NCI-H1092 treated with DMSO at 0.1 percent for 48 hours (cell line): ENCODE results near the gene SH2D3A.
"Not testable (repeated sequence)": the region's sequence is repeated elsewhere in the genome, so short reads cannot be mapped to it uniquely, and the experiment has no call there.

ENCODE experiments used
- DNase-seq: peaks from one replicate; lab custom pipeline; 2025; lab: John Stamatoyannopoulos, UW

The SH2D3A gene

GRCh38 chr19:6790194-6791128 is 23.2 kb upstream of the SH2D3A start:
- DNase-seq: no peak

- DNase-seq: no peak
Observed at GRCh38 chr19:6788896-6789295, 21.7 kb upstream of the SH2D3A start.

GRCh38 chr19:6787393-6787792 is 20.2 kb upstream of the SH2D3A start:
- no peak for DNase-seq

- DNase-seq: no peak
Observed at GRCh38 chr19:6779206-6779605, 12.0 kb upstream of the SH2D3A start.

- DNase-seq: no peak
Observed at GRCh38 chr19:6778386-6778785, 11.2 kb upstream of the SH2D3A start.

GRCh38 chr19:6777434-6777833 is 10.2 kb upstream of the SH2D3A start:
- DNase-seq: no peak

- DNase-seq: no peak
Observed at GRCh38 chr19:6776999-6777398, 9.8 kb upstream of the SH2D3A start.

GRCh38 chr19:6776045-6776444 is 8.8 kb upstream of the SH2D3A start:
- DNase-seq: not testable (repeated sequence)

GRCh38 chr19:6774821-6775707 is 7.8 kb upstream of the SH2D3A start:
- DNase-seq: no peak

- no peak for DNase-seq
Observed at GRCh38 chr19:6773323-6773931, 6.2 kb upstream of the SH2D3A start.

- DNase-seq: no peak
Observed at GRCh38 chr19:6772866-6773322, 5.7 kb upstream of the SH2D3A start.

- DNase-seq: no peak
Observed at GRCh38 chr19:6772028-6772865, 5.0 kb upstream of the SH2D3A start, which contains the start of gene VAV1. VAV1 (plus strand) TSS chr19:6772708; CDS start chr19:6772808, 100 bp downstream.

GRCh38 chr19:6771648-6772027 is 4.4 kb upstream of the SH2D3A start:
- DNase-seq: not testable (repeated sequence)

- DNase-seq: no peak
Observed at GRCh38 chr19:6769006-6769619, 1.9 kb upstream of the SH2D3A start.

GRCh38 chr19:6768236-6768785 is 1.1 kb upstream of the SH2D3A start:
- DNase-seq: no peak

- no peak for DNase-seq
Observed at GRCh38 chr19:6767081-6767356, 216 bp downstream of the SH2D3A start.

GRCh38 chr19:6766357-6767080 is 716 bp downstream of the SH2D3A start:
- DNase-seq: no peak

GRCh38 chr19:6765738-6766356 is 1.4 kb downstream of the SH2D3A start:
- no peak for DNase-seq

- not testable (repeated sequence) for DNase-seq
Observed at GRCh38 chr19:6762253-6762797, 4.9 kb downstream of the SH2D3A start.
